Osteocyte (in vitro differentiated cells): ENCODE measurements around the gene NEAT1. TPM values are rescaled to one million over a fixed set of nuclear protein-coding genes. Genes with fewer than 3 reads are reported as not detected.

Experiments
- DNase-seq: peaks from one replicate; pipeline ENCODE4 v3.0.0; 2021; ENCODE audit warnings: mixed read lengths; ENCODE audit not compliant: unreplicated experiment; ENCODE audit errors: extremely low spot score
- H3K27ac Mint-ChIP-seq: one replicate; pipeline ENCODE4 v1.8.0; 2021; ENCODE audit warnings: mild to moderate bottlenecking, mixed read lengths; ENCODE audit not compliant: unreplicated experiment
- H3K27me3 Mint-ChIP-seq: one replicate; pipeline ENCODE4 v1.8.0; 2021; ENCODE audit warnings: mixed read lengths; ENCODE audit not compliant: unreplicated experiment
- H3K36me3 Mint-ChIP-seq: one replicate; pipeline ENCODE4 v1.8.0; 2021; ENCODE audit warnings: mixed read lengths; ENCODE audit not compliant: unreplicated experiment
- H3K4me1 Mint-ChIP-seq: one replicate; pipeline ENCODE4 v1.8.0; 2021; ENCODE audit warnings: mixed read lengths; ENCODE audit not compliant: unreplicated experiment
- H3K4me3 Mint-ChIP-seq: one replicate; pipeline ENCODE4 v1.8.0; 2021; ENCODE audit warnings: mild to moderate bottlenecking, moderate library complexity, mixed read lengths; ENCODE audit not compliant: unreplicated experiment
- H3K9me3 Mint-ChIP-seq: one replicate; pipeline ENCODE4 v1.8.0; 2021; ENCODE audit warnings: mixed read lengths; ENCODE audit not compliant: unreplicated experiment
- total RNA-seq: library from RNA; stranded (reverse); gene quantifications from 2 replicates; pipeline ENCODE4 v1.2.1, GENCODE V29; 2021
- TF ChIP-seq, protein P1 (sequence below): fragments of 200-600 bp; sonication (generic); IDR thresholded peaks from 2 replicates; pipeline ENCODE4 v1.5.0; 2021; ENCODE audit warnings: antibody characterized with exemption, mild to moderate bottlenecking, moderate library complexity

NEAT1 gene
- total RNA-seq, 1 donor from 2014 or later: 534 TPM

GRCh38 chr11:65491163-65491465 is 68.5 kb downstream of the NEAT1 start:
- Mint-ChIP-seq H3K4me3 (peak overlapping the region; percentile 49), H3K27ac (no peak overlapping the region), H3K9me3 (no peaks in the 10 kb centered on the region), H3K27me3 (no peaks in the 10 kb centered on the region), H3K36me3 (no peaks in the 10 kb centered on the region), H3K4me1 (peaks cover 89% of the 10 kb centered on the region)
- TF ChIP-seq, protein P1, sequence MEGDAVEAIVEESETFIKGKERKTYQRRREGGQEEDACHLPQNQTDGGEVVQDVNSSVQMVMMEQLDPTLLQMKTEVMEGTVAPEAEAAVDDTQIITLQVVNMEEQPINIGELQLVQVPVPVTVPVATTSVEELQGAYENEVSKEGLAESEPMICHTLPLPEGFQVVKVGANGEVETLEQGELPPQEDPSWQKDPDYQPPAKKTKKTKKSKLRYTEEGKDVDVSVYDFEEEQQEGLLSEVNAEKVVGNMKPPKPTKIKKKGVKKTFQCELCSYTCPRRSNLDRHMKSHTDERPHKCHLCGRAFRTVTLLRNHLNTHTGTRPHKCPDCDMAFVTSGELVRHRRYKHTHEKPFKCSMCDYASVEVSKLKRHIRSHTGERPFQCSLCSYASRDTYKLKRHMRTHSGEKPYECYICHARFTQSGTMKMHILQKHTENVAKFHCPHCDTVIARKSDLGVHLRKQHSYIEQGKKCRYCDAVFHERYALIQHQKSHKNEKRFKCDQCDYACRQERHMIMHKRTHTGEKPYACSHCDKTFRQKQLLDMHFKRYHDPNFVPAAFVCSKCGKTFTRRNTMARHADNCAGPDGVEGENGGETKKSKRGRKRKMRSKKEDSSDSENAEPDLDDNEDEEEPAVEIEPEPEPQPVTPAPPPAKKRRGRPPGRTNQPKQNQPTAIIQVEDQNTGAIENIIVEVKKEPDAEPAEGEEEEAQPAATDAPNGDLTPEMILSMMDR: no peak
- no peak for DNase-seq

- no peaks in the 10 kb centered on the region for H3K36me3 Mint-ChIP-seq
Observed at GRCh38 chr11:65491614-65492386, 69.2 kb downstream of the NEAT1 start.

DNA sequence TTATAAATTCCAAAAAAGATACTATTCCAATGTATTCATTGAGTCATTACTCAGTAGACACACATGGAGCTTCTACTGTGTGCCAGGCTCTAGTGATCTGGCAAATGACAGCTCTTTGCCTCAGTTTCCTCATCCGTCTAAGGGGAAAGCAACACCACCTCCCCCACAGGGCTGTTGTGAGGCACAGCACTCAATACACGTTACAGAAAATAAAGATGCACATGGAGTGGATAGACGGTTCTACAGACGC is 69.7 kb downstream of the NEAT1 start:
- Mint-ChIP-seq H3K27me3 (no peaks in the 10 kb centered on the region), H3K4me3 (no peak overlapping the region), H3K9me3 (no peaks in the 10 kb centered on the region), H3K27ac (no peak overlapping the region), H3K36me3 (no peaks in the 10 kb centered on the region), H3K4me1 (peaks cover 90% of the 10 kb centered on the region)
- no peak for DNase-seq
- TF ChIP-seq, protein P1: no peak

More at GRCh38 chr11:65491614-65492386, 69.2 kb downstream of the NEAT1 start:
- no peaks in the 10 kb centered on the region for H3K9me3 Mint-ChIP-seq
- no peaks in the 10 kb centered on the region for H3K27me3 Mint-ChIP-seq
- peak; percentile 90 for DNase-seq
- no peak overlapping the region for H3K27ac Mint-ChIP-seq
- peak overlapping the region; percentile 49 for H3K4me3 Mint-ChIP-seq
- peaks cover 90% of the 10 kb centered on the region for H3K4me1 Mint-ChIP-seq
- TF ChIP-seq, protein P1: no peak

DNA sequence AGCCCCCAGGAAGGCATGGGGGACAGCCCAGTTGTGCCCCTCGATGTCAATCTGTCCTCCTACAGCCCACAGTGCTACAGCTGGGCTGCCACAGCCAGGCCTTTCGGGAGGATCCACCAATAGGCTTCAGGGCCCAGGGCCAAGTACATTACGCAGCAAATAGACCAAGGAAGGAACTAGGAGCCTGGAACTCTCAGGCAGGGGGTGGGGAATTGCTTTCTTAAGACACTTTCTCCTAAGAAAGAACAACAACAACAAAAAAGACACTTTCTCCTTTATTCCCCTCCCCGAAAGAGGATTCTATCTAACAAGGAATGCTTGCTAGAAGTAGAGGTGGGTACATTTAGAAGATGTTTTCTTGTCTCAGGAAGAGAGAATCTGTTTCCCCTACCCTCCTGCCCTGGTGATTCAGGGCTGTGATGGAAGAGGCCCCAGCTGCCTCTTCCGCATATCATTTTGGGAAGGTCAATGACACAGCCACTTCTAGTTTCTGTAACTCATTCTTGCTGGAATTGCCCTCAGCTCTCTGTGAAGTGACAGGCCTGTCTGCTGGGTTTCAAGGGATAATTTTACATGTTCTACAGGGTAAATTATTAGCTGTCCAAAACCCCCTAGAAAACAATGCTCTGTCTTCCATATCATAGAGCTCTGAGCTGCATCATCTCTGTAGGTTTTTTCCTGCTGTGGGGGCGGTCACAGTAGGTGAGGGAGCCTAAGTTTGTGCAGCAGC is 70.2 kb downstream of the NEAT1 start:
- H3K4me3 Mint-ChIP-seq: peak overlapping the region; percentile 47
- TF ChIP-seq, protein P1: no peak
- no peaks in the 10 kb centered on the region for H3K27me3 Mint-ChIP-seq
- H3K36me3 Mint-ChIP-seq: no peaks in the 10 kb centered on the region
- H3K4me1 Mint-ChIP-seq: peaks cover 88% of the 10 kb centered on the region
- no peak overlapping the region for H3K27ac Mint-ChIP-seq
- DNase-seq: no peak
- no peaks in the 10 kb centered on the region for H3K9me3 Mint-ChIP-seq

DNA sequence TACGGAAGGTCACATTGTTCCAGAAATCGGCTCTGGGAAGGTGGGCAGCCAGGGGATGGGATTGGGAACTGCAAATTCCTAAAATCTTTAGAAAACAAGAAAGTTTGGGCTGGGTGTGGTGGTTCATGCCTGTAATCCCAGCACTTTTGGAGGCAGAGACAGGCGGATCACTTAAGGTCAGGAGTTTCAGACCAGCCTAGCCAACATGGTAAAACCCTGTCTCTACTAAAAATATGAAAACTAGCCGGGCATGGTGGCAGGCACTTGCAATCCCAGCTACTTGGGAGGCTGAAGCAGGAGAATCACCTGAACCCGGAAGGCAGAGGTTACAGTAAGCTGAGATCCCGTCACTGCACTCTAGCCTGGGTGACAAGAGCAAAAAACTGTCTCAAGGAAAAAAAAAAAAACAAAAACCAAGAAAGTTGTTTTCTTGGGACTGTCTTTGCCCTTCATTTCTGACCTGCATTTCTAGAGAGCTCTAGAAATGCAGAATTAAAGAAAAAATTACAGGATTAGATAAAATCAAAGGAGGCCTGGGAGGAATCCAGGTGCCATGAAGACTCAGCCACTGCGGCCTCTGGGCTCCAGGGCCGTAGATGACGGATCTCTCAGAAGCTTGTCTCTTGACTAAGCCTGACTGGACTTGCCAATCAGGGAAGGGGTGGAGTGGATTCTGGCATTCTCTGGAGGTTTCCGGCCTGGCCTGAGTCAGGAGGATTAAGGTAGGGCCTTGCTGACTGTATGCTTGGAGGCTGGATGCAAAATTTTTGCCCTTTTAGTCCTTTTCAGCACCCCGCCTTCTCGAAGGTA is 71.0 kb downstream of the NEAT1 start:
- no peak for DNase-seq
- H3K4me3 Mint-ChIP-seq: peak overlapping the region; percentile 47
- no peaks in the 10 kb centered on the region for H3K27me3 Mint-ChIP-seq
- TF ChIP-seq, protein P1: no peak
- peaks cover 80% of the 10 kb centered on the region for H3K4me1 Mint-ChIP-seq
- H3K36me3 Mint-ChIP-seq: no peaks in the 10 kb centered on the region
- H3K9me3 Mint-ChIP-seq: no peaks in the 10 kb centered on the region
- no peak overlapping the region for H3K27ac Mint-ChIP-seq
